H1 (cell line): ENCODE measurements around the gene SNAPC3. TPM values are rescaled to one million over a fixed set of nuclear protein-coding genes. Genes with fewer than 3 reads are reported as not detected.
A peak's percentile ranks its signal among the peaks of the same experiment; 100 is the strongest.

Experiments used
- BACH1 ChIP-seq: IDR thresholded peaks from 2 replicates; pipeline ENCODE4 v1.6.1; 2012; ENCODE audit warnings: low read length, improper control_type of control experiment
- BRCA1 ChIP-seq: IDR thresholded peaks from 2 replicates; pipeline ENCODE4 v1.6.1; 2012; ENCODE audit warnings: low read depth, low read length, improper control_type of control experiment
- CEBPB ChIP-seq: IDR thresholded peaks from 2 replicates; pipeline ENCODE4 v1.6.1; 2012; ENCODE audit warnings: low read depth, low read length
- CHD1 ChIP-seq: IDR thresholded peaks from 2 replicates; pipeline ENCODE4 v1.6.1; 2012; ENCODE audit warnings: low read depth, low read length, improper control_type of control experiment
- CREB1 ChIP-seq: IDR thresholded peaks from 2 replicates; pipeline ENCODE4 v1.6.1; 2012; ENCODE audit warnings: inconsistent platforms
- EGR1 ChIP-seq: IDR thresholded peaks from 2 replicates; pipeline ENCODE4 v1.6.1; 2011; ENCODE audit warnings: low read depth, low read length, borderline replicate concordance
- JUN ChIP-seq: IDR thresholded peaks from 2 replicates; pipeline ENCODE4 v1.6.1; 2011; ENCODE audit warnings: low read depth, mild to moderate bottlenecking, improper control_type of control experiment, low read length
- JUND ChIP-seq: IDR thresholded peaks from 2 replicates; pipeline ENCODE4 v1.6.1; 2011; ENCODE audit warnings: mild to moderate bottlenecking, improper control_type of control experiment, low read length
- KDM5A ChIP-seq: fragments of 200-600 bp; IDR thresholded peaks from 2 replicates; pipeline ENCODE4 v1.7.1; 2012; ENCODE audit warnings: mild to moderate bottlenecking, low read length, inconsistent platforms, mixed read lengths
- PHF8 ChIP-seq: fragments of 200-600 bp; sonication (generic); conservative IDR thresholded peaks from 2 replicates; pipeline ENCODE4 v1.7.1; 2012; ENCODE audit warnings: low read depth, mild to moderate bottlenecking, inconsistent platforms, low read length, moderate library complexity
- SIN3A ChIP-seq, 2 experiments: IDR thresholded peaks in 1 of 2; conservative IDR thresholded peaks in 1 of 2; 2 replicates each; pipeline ENCODE4 v1.6.1; 2011 to 2012; ENCODE audit warnings: low read length in 2 of 2, improper control_type of control experiment in 1 of 2, low read depth in 1 of 2, mild to moderate bottlenecking in 1 of 2
- SIRT6 ChIP-seq: IDR thresholded peaks from one replicate; pipeline ENCODE4 v1.7.1; 2012; ENCODE audit warnings: low read length, inconsistent platforms
- SIX5 ChIP-seq: IDR thresholded peaks from 2 replicates; pipeline ENCODE4 v1.6.1; 2011; ENCODE audit warnings: mild to moderate bottlenecking, low read depth, low read length
- SP1 ChIP-seq: IDR thresholded peaks from 2 replicates; pipeline ENCODE4 v1.6.1; 2011; ENCODE audit warnings: low read depth, low read length
- SP2 ChIP-seq: IDR thresholded peaks from 2 replicates; pipeline ENCODE4 v1.6.1; 2012; ENCODE audit warnings: mild to moderate bottlenecking, low read length, inconsistent platforms
- TAF7 ChIP-seq: optimal IDR thresholded peaks from 2 replicates; pipeline ENCODE3; 2011; ENCODE audit warnings: low read depth, mild to moderate bottlenecking, inconsistent platforms, low read length, moderate library complexity, borderline replicate concordance
- TBP ChIP-seq: IDR thresholded peaks from 2 replicates; pipeline ENCODE4 v1.6.1; 2011; ENCODE audit warnings: low read depth, low read length, improper control_type of control experiment
- polyA plus RNA-seq, 7 experiments: library from polyadenylated mRNA; depleted of rRNA in 3 of 7; stranded (reverse) in 5 of 7; unstranded in 2 of 7; fragments of >200 nt in 5 of 7; fragments of 200-250 nt in 2 of 7; gene quantifications; 1 replicate in 5 of 7; 2 replicates in 1 of 7; 4 replicates in 1 of 7; pipeline versions ENCODE4 v1.2.1 to v1.2.3, GENCODE V29; 2011 to 2013; ENCODE audit warnings: missing spikeins in 2 of 7, mixed read lengths in 2 of 7
- total RNA-seq: library from RNA; stranded (reverse); fragmentation: NEBNext Ultra II Directional; extraction: Animal tissue kit (Norgen Biotek cat#: 25700); gene quantifications from 2 replicates; pipeline ENCODE4 v1.2.1, GENCODE V29; 2021
- TF ChIP-seq, protein P1 (sequence below): IDR thresholded peaks from 2 replicates; pipeline ENCODE4 v1.6.1; 2012; ENCODE audit warnings: inconsistent platforms
- TF ChIP-seq, protein P2 (sequence below), 3 experiments: IDR thresholded peaks; 1 replicate in 2 of 3; 2 replicates in 1 of 3; pipeline versions ENCODE4 v1.5.1 to v1.6.1; 2011; ENCODE audit warnings: low read length in 3 of 3, mild to moderate bottlenecking in 3 of 3, inconsistent platforms in 2 of 3, low read depth in 1 of 3, moderate library complexity in 1 of 3; ENCODE audit not compliant: insufficient read depth in 1 of 3; ENCODE audit errors: control extremely low read depth in 1 of 3

SNAPC3 gene
- total and polyA plus RNA-seq, 2 of the 8 experiments (the other 6 are each of a cell fraction or from before 2014, with no cell fraction given), result 11.9 to 25.8 TPM

DNA sequence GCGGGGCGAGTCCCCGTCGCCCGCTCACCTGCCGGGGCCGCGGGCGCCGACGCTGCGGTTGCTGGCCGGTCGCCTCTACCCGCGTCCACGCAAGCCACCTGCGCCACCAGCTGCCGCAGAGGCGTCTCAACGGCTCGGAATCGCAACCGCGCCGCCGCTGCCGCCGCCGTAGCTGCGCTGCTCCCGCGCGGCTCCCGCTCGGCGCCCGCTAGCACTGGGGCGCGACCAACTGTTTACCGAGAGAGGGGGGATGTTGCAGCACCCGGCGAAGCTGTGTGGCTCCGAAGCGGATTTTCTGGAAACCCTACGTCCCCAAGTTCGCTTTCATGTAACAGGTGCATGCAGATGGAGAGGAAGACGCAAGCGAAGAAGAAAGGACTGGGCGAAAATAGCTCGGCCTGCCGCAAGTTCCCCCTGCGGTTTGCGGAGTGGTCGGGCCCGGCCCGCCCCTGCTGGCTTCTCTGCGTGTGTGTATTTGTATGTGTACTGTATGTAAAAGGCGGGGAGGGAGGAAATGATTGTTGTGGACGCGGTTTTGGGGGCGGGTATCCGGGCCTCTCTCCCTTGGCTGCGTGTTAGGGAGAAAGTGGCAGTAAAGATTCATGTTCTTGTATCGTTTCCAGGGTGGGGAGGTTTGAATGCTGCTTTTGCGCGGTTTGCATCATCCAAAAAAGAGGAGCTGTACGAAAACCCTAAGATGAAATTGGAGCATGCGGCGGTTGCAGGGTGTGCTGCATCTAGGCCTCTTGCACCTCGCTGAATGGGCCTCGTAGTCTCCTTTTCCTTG lies 88.3 kb downstream of the SNAPC3 start, which contains the start of gene PSIP1 (continued):
- TF ChIP-seq SIN3A (conservative IDR thresholded peaks at IDR 0.05 in 1 of 2, IDR thresholded peaks at IDR 0.05 in 1 of 2; ENCODE audit: low read depth in 1 of 2, low read length in 2 of 2) (peak in 1 of 2 experiments; percentile 48; a peak in 1 of 4 replicates), JUND (peak; percentile 98), TAF7 (peak; percentile 95), EGR1 (peak; percentile 72), SP2 (no peak), PHF8 (peak; percentile 84; the same call in 1 of the 2 replicates), TBP (peak; percentile 91), SIRT6 (no peak), CHD1 (peak; percentile 97), SP1 (peak; percentile 50; the same call in 1 of the 2 replicates), CREB1 (peak; percentile 62; the same call in 1 of the 2 replicates), JUN (no peak), CEBPB (no peak), BRCA1 (0 out of 2 replicates have a peak, but pooled peaks have one; percentile 43), BACH1 (no peak), SIX5 (peak; percentile 33; the same call in 1 of the 2 replicates), KDM5A (no peak)
- TF ChIP-seq, protein P1, sequence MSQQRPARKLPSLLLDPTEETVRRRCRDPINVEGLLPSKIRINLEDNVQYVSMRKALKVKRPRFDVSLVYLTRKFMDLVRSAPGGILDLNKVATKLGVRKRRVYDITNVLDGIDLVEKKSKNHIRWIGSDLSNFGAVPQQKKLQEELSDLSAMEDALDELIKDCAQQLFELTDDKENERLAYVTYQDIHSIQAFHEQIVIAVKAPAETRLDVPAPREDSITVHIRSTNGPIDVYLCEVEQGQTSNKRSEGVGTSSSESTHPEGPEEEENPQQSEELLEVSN, result peak; percentile 14; the same call in 1 of the 2 replicates
- TF ChIP-seq, protein P2, sequence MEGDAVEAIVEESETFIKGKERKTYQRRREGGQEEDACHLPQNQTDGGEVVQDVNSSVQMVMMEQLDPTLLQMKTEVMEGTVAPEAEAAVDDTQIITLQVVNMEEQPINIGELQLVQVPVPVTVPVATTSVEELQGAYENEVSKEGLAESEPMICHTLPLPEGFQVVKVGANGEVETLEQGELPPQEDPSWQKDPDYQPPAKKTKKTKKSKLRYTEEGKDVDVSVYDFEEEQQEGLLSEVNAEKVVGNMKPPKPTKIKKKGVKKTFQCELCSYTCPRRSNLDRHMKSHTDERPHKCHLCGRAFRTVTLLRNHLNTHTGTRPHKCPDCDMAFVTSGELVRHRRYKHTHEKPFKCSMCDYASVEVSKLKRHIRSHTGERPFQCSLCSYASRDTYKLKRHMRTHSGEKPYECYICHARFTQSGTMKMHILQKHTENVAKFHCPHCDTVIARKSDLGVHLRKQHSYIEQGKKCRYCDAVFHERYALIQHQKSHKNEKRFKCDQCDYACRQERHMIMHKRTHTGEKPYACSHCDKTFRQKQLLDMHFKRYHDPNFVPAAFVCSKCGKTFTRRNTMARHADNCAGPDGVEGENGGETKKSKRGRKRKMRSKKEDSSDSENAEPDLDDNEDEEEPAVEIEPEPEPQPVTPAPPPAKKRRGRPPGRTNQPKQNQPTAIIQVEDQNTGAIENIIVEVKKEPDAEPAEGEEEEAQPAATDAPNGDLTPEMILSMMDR (IDR thresholded peaks at IDR 0.05; ENCODE audit: control extremely low read depth in 1 of 3, insufficient read depth in 1 of 3, low read depth in 1 of 3, low read length in 3 of 3), result 0 out of 4 replicates have a peak, but pooled peaks of 1 of the 3 experiments have one; percentile 1
